ENCODE measurements around the gene OR52N1.

DNA sequence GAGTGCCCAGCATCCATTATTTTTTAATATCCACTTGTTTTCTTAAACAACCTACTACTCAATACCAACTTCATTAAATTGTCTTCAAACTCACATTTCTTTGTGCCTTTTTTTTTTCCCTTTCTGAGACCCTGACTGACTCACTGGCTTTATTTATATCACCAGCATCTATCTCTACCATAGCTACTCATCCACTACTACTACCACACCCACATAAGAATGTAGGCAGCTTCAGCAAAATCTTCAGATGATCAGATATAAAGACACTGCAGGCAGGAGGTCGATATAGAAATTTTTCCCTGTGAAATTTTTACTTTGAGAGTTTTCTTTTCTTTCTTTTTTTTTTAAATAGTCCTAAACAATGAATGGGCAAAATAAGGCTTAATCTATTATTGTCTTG, 52.6 kb downstream of the OR52N1 start:
- no peak for TF ChIP-seq CTCF (conservative IDR thresholded peaks at IDR 0.05 in 1 of 2, IDR thresholded peaks at IDR 0.05 in 1 of 2; ENCODE audit: extremely low read depth in 1 of 2, insufficient read depth in 1 of 2, low read depth in 1 of 2, low read length in 2 of 2)
- no peak for TF ChIP-seq EZH2 (IDR thresholded peaks at IDR 0.05; ENCODE audit: borderline replicate concordance, low read length)
